Natural killer cell (primary cell): ENCODE data around the gene DOP1B. TPM values are rescaled to one million over a fixed set of nuclear protein-coding genes. Genes with fewer than 3 reads are reported as not detected.

Experiments used
- ATAC-seq, 3 donors: fragments of 150-1000 bp in 2 of 3; fragments of 200-7000 bp in 1 of 3; cut with Tn5 transposase; 1 replicate in 1 of 3; 2 replicates in 2 of 3; pipeline ENCODE4 v1.10.0; 2021; ENCODE audit warnings: mild to moderate bottlenecking in 2 of 3, moderate library complexity in 2 of 3
- DNase-seq, 2 donors: peaks; one replicate each; pipeline versions ENCODE4 v3.0.0 to v3.0.0-alpha.2; 2013 to 2021; ENCODE audit warnings: mixed read lengths in 1 of 2
- H3K27ac ChIP-seq: one replicate; pipeline ENCODE4 v1.5.1; 2013; ENCODE audit warnings: mild to moderate bottlenecking, low read length
- H3K27me3 ChIP-seq: one replicate; pipeline ENCODE4 v1.6.1; 2013; ENCODE audit warnings: low read length; ENCODE audit not compliant: control insufficient read depth, insufficient read depth
- H3K36me3 ChIP-seq: one replicate; pipeline ENCODE4 v1.6.1; 2013; ENCODE audit warnings: low read length; ENCODE audit not compliant: control insufficient read depth, insufficient read depth
- H3K4me1 ChIP-seq: one replicate; pipeline ENCODE4 v1.6.1; 2013; ENCODE audit warnings: low read length; ENCODE audit not compliant: control insufficient read depth, insufficient read depth
- H3K4me3 ChIP-seq: one replicate; pipeline ENCODE4 v1.5.1; 2013; ENCODE audit warnings: low read length
- H3K9me3 ChIP-seq: one replicate; pipeline ENCODE4 v1.6.1; 2013; ENCODE audit warnings: low read length; ENCODE audit not compliant: control insufficient read depth, insufficient read depth
- H3K27ac Mint-ChIP-seq, 2 donors: one replicate each; pipeline ENCODE4 v1.8.0; 2022; ENCODE audit warnings: mild to moderate bottlenecking in 2 of 2, mixed read lengths in 2 of 2, moderate library complexity in 1 of 2
- H3K27me3 Mint-ChIP-seq, 2 donors: one replicate each; pipeline ENCODE4 v1.8.0; 2022; ENCODE audit warnings: low read depth in 2 of 2, mixed read lengths in 2 of 2
- H3K36me3 Mint-ChIP-seq: one replicate; pipeline ENCODE4 v1.8.0; 2022; ENCODE audit warnings: mixed read lengths
- H3K4me1 Mint-ChIP-seq, 2 donors: one replicate each; pipeline ENCODE4 v1.8.0; 2022; ENCODE audit warnings: mixed read lengths in 2 of 2
- H3K4me3 Mint-ChIP-seq: one replicate; pipeline ENCODE4 v1.8.0; 2022; ENCODE audit warnings: mild to moderate bottlenecking, moderate library complexity, mixed read lengths
- H3K9me3 Mint-ChIP-seq, 2 donors: one replicate each; pipeline ENCODE4 v1.8.0; 2022; ENCODE audit warnings: mixed read lengths in 2 of 2
- CTCF ChIP-seq: fragments of 200-600 bp; IDR thresholded peaks from one replicate; pipeline ENCODE4 v1.8.0; 2022; ENCODE audit warnings: antibody characterized with exemption
- WGBS: methylation state at CpG from one replicate; pipeline ENCODE4 v1.1.7; 2013; ENCODE audit warnings: missing lambda C conversion rate; ENCODE audit not compliant: insufficient coverage; 5-methylcytosine and 5-hydroxymethylcytosine counted together
- intact Hi-C: fragments of 100-400 bp; cut with micrococcal nuclease; formaldehyde crosslinking; loops from one replicate; pipeline ENCODE4 v1.14.2; 2022
- total RNA-seq, 4 donors: library from RNA; stranded (reverse); fragments of 120-200 nt in 1 of 4; gene quantifications; one replicate each; pipeline versions ENCODE4 v1.2.3 to v1.2.4, GENCODE V29; 2013 to 2022

The DOP1B gene
- total RNA-seq, 3 donors from 2014 or later (not counting 1 experiment from before 2014, with no cell fraction given) = 29.5 to 32.1 (median 31.9) TPM

GRCh38 chr21:36156339-36156814 lies 247 bp upstream of the DOP1B start:
- DNase-seq (peak; percentile 99 to 100), ATAC-seq (peak; percentile 89 to 97 (median 90))
- Mint-ChIP-seq H3K27me3 (no peaks in the 10 kb centered on the region), H3K9me3 (no peaks in the 10 kb centered on the region), H3K4me3 (peak overlapping the region; percentile 81), H3K36me3 (no peaks in the 10 kb centered on the region), H3K27ac (peak overlapping the region in 1 of 2 donors; percentile 84), H3K4me1 (peaks cover 24 to 29% of the 10 kb centered on the region in 2 donors)
- no peaks in the 10 kb centered on the region for H3K36me3 ChIP-seq
- H3K4me1 ChIP-seq = peaks cover 15% of the 10 kb centered on the region
- no peak for TF ChIP-seq CTCF
- no peaks in the 10 kb centered on the region for H3K9me3 ChIP-seq
- no peak overlapping the region for H3K27ac ChIP-seq
- peak overlapping the region; percentile 58 for H3K4me3 ChIP-seq
- no peaks in the 10 kb centered on the region for H3K27me3 ChIP-seq
- intact Hi-C loops = loop anchor here (1.0 kb wide), 3 partner anchors 18 to 164 kb away; partner anchors contain the start of genes CBR3 and MORC3
- under 1% methylated on average over 43 of the region's 43 CpGs for WGBS

- no peak for TF ChIP-seq CTCF
- no peak overlapping the region for H3K27ac Mint-ChIP-seq
- no peaks in the 10 kb centered on the region for H3K9me3 Mint-ChIP-seq
- H3K4me1 Mint-ChIP-seq = peaks cover 30 to 40% of the 10 kb centered on the region in 2 donors
- no peaks in the 10 kb centered on the region for H3K36me3 Mint-ChIP-seq
- intact Hi-C loops = no loop called here
- Histone ChIP-seq H3K4me3 (no peak overlapping the region), H3K9me3 (no peaks in the 10 kb centered on the region), H3K4me1 (peaks cover 15% of the 10 kb centered on the region), H3K36me3 (peaks cover 2% of the 10 kb centered on the region), H3K27me3 (no peaks in the 10 kb centered on the region), H3K27ac (no peak overlapping the region)
- no peak for DNase-seq
- WGBS = 85% methylated on average over 13 of the region's 13 CpGs
- no peak for ATAC-seq
- H3K27me3 Mint-ChIP-seq = no peaks in the 10 kb centered on the region
- peak overlapping the region; percentile 40 for H3K4me3 Mint-ChIP-seq
Measured at GRCh38 chr21:36159356-36159921, 2.8 kb downstream of the DOP1B start.

GRCh38 chr21:36160850-36161178 lies 4.2 kb downstream of the DOP1B start:
- Histone ChIP-seq H3K4me3 (no peak overlapping the region), H3K9me3 (no peaks in the 10 kb centered on the region), H3K36me3 (peaks cover 9% of the 10 kb centered on the region), H3K4me1 (peaks cover 8% of the 10 kb centered on the region), H3K27ac (no peak overlapping the region), H3K27me3 (no peaks in the 10 kb centered on the region)
- 98% methylated on average over 2 of the region's 2 CpGs for WGBS
- H3K4me3 Mint-ChIP-seq = no peak overlapping the region
- peaks cover 22 to 37% of the 10 kb centered on the region in 2 donors for H3K4me1 Mint-ChIP-seq
- no peaks in the 10 kb centered on the region for H3K27me3 Mint-ChIP-seq
- ATAC-seq (no peak), DNase-seq (no peak)
- no peaks in the 10 kb centered on the region for H3K9me3 Mint-ChIP-seq
- intact Hi-C loops = no loop called here
- no peak overlapping the region for H3K27ac Mint-ChIP-seq
- no peak for TF ChIP-seq CTCF
- H3K36me3 Mint-ChIP-seq = no peaks in the 10 kb centered on the region

GRCh38 chr21:36162631-36163030 lies 6.0 kb downstream of the DOP1B start:
- Histone ChIP-seq H3K9me3 (no peaks in the 10 kb centered on the region), H3K27me3 (no peaks in the 10 kb centered on the region), H3K4me1 (peaks cover under 1% of the 10 kb centered on the region), H3K36me3 (peaks cover 13% of the 10 kb centered on the region), H3K27ac (no peak overlapping the region), H3K4me3 (no peak overlapping the region)
- no peaks in the 10 kb centered on the region for H3K9me3 Mint-ChIP-seq
- H3K27ac Mint-ChIP-seq = no peak overlapping the region
- ATAC-seq (no peak), DNase-seq (no peak)
- no peak overlapping the region for H3K4me3 Mint-ChIP-seq
- WGBS = 90% methylated on average over 5 of the region's 5 CpGs
- no peaks in the 10 kb centered on the region for H3K36me3 Mint-ChIP-seq
- H3K4me1 Mint-ChIP-seq = peaks cover 22 to 28% of the 10 kb centered on the region in 2 donors
- H3K27me3 Mint-ChIP-seq = no peaks in the 10 kb centered on the region
- no peak for TF ChIP-seq CTCF
- intact Hi-C loops = no loop called here
